ENCODE measurements around the gene PDIA5.

DNA sequence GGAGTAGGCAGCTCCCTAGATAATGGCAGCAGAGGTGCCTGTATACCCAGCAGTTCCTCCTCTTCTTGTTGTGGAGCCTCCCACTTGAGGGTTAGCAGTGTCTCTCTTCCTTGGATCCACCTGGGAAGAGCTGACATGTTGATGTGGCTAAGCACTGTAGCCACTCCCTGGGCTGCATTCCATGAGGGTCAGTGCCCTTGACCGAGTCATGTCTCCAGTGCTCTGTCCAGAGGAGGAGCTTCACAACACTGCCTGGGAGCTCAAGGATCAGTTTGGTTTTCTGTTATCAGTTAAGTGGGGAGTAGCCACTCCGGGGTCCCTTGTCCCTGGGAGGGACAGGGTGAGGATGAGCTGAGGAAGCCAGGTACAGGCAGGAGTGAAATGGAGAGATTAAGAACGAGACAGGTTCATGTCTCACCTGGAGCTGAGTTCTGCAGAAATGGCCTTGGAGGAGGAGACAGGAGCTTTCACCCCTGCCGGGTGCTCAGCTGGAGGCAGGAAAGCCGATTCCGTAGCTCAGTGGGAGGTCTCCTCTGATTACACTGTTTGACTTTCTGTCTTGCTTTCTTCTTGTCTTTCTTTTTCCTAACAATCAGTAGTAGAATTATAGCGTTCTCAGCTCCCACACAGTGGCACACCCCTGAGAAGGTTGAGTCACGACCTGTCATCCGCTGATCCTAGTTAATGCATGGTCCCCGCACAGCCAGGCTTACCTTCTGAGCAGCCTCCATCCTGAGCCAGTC is 77.0 kb downstream of the PDIA5 start:
- no peak for TF ChIP-seq POLR2A (IDR thresholded peaks at IDR 0.05)
- TF ChIP-seq, protein P1, sequence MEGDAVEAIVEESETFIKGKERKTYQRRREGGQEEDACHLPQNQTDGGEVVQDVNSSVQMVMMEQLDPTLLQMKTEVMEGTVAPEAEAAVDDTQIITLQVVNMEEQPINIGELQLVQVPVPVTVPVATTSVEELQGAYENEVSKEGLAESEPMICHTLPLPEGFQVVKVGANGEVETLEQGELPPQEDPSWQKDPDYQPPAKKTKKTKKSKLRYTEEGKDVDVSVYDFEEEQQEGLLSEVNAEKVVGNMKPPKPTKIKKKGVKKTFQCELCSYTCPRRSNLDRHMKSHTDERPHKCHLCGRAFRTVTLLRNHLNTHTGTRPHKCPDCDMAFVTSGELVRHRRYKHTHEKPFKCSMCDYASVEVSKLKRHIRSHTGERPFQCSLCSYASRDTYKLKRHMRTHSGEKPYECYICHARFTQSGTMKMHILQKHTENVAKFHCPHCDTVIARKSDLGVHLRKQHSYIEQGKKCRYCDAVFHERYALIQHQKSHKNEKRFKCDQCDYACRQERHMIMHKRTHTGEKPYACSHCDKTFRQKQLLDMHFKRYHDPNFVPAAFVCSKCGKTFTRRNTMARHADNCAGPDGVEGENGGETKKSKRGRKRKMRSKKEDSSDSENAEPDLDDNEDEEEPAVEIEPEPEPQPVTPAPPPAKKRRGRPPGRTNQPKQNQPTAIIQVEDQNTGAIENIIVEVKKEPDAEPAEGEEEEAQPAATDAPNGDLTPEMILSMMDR (IDR thresholded peaks at IDR 0.05): no peak

Measured in esophagus squamous epithelium (tissue), 4 donors.